ENCODE measurements around the gene SIGLEC12.

The SIGLEC12 gene

GRCh38 chr19:51529301-51529700 lies 27.7 kb upstream of the SIGLEC12 start:
- Histone ChIP-seq H4K8ac (ENCODE audit: low read depth, low read length) (no peak overlapping the region), H3K18ac (ENCODE audit: low read length) (no peak overlapping the region), H3K23ac (ENCODE audit: low read depth, low read length, poor library complexity) (no peak overlapping the region), H3K79me1 (ENCODE audit: low read depth, low read length) (no peaks in the 10 kb centered on the region), H2AFZ (ENCODE audit: low read length) (no peak overlapping the region), H2BK15ac (ENCODE audit: low read length) (no peak overlapping the region), H3K4me3 (ENCODE audit: low read length in 2 of 2) (no peak overlapping the region), H3K4me2 (ENCODE audit: insufficient read depth, low read length, poor library complexity, severe bottlenecking) (no peak overlapping the region), H3K14ac (ENCODE audit: low read length) (no peak overlapping the region), H3K4ac (ENCODE audit: low read length) (no peak overlapping the region), H3K36me3 (replicated peaks in 1 of 2; ENCODE audit: control insufficient read depth in 2 of 2, insufficient read depth in 2 of 2, low read length in 2 of 2) (no peaks in the 10 kb centered on the region), H2BK5ac (ENCODE audit: low read length) (no peak overlapping the region), H3K9me3 (replicated peaks in 1 of 2; ENCODE audit: control insufficient read depth in 2 of 2, insufficient read depth in 1 of 2, low read depth in 1 of 2, low read length in 2 of 2) (peaks cover 0 to 17% of the 10 kb centered on the region in 2 donors), H3K27me3 (ENCODE audit: control insufficient read depth in 3 of 3, insufficient read depth in 3 of 3, low read depth in 1 of 3, low read length in 3 of 3) (peaks cover 0 to 35% (median 0%) of the 10 kb centered on the region in 3 experiments), H3K9ac (ENCODE audit: low read depth, low read length, poor library complexity) (no peak overlapping the region), H2BK120ac (ENCODE audit: low read depth, low read length) (no peak overlapping the region), H2BK12ac (ENCODE audit: low read length) (no peak overlapping the region), H3K4me1 (ENCODE audit: control insufficient read depth in 2 of 2, insufficient read depth in 1 of 2, low read depth in 1 of 2, low read length in 2 of 2) (no peaks in the 10 kb centered on the region), H4K91ac (ENCODE audit: low read depth, low read length, poor library complexity) (no peak overlapping the region), H3K27ac (replicated peaks; ENCODE audit: low read length) (no peak overlapping the region), H2AK5ac (ENCODE audit: low read depth, low read length) (no peak overlapping the region)
- DNase-seq (ENCODE audit: low spot score), result no peak
- no CpG with 5 or more reads among the region's 2 CpGs for WGBS, 2 donors (ENCODE audit: extremely low coverage in 2 of 2, insufficient read length in 2 of 2, insufficient replicate concordance in 1 of 2)

DNA sequence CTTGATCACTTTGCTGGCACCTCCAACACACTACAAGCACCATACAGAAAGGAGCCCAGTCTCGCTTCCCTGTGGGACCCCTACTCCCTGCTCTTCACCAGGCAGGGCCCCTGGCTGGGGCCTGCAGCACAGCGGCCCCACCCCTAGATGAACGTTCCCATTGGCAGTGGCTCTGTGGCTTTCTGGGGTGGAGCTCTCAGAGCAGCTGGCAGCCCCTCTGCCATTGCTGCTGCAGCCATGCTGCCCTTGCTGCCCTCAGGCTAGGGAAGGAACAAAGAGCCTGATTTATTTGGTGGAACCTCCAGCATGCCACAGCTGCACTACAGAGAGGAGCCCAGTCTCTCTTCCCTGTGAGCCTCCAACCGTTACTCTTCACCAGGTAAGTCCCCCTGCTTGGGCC lies 24.1 kb upstream of the SIGLEC12 start:
- H4K91ac ChIP-seq (ENCODE audit: low read depth, low read length, poor library complexity), result no peak overlapping the region
- no peak overlapping the region for H2AK5ac ChIP-seq (ENCODE audit: low read depth, low read length)
- no peaks in the 10 kb centered on the region for H3K79me1 ChIP-seq (ENCODE audit: low read depth, low read length)
- no peak overlapping the region for H2BK12ac ChIP-seq (ENCODE audit: low read length)
- no peak for DNase-seq (ENCODE audit: low spot score)
- WGBS, 2 donors (ENCODE audit: extremely low coverage in 2 of 2, insufficient read length in 2 of 2, insufficient replicate concordance in 1 of 2), result no CpG with 5 or more reads among the region's 4 CpGs
- H3K27ac ChIP-seq (replicated peaks; ENCODE audit: low read length), result no peak overlapping the region
- no peak overlapping the region for H3K23ac ChIP-seq (ENCODE audit: low read depth, low read length, poor library complexity)
- H3K18ac ChIP-seq (ENCODE audit: low read length), result no peak overlapping the region
- peaks cover 0 to 14% (median 0%) of the 10 kb centered on the region in 3 experiments for H3K27me3 ChIP-seq (ENCODE audit: control insufficient read depth in 3 of 3, insufficient read depth in 3 of 3, low read depth in 1 of 3, low read length in 3 of 3)
- peaks cover 0 to 22% of the 10 kb centered on the region in 2 donors for H3K9me3 ChIP-seq (replicated peaks in 1 of 2; ENCODE audit: control insufficient read depth in 2 of 2, insufficient read depth in 1 of 2, low read depth in 1 of 2, low read length in 2 of 2)
- no peak overlapping the region for H3K4ac ChIP-seq (ENCODE audit: low read length)
- H2BK15ac ChIP-seq (ENCODE audit: low read length), result no peak overlapping the region
- H2BK5ac ChIP-seq (ENCODE audit: low read length), result no peak overlapping the region
- H3K4me3 ChIP-seq (ENCODE audit: low read length in 2 of 2), result peak overlapping the region in 1 of 2 donors; percentile 36
- H3K14ac ChIP-seq (ENCODE audit: low read length), result no peak overlapping the region
- H3K4me2 ChIP-seq (ENCODE audit: insufficient read depth, low read length, poor library complexity, severe bottlenecking), result no peak overlapping the region
- H4K8ac ChIP-seq (ENCODE audit: low read depth, low read length), result no peak overlapping the region
- H2AFZ ChIP-seq (ENCODE audit: low read length), result no peak overlapping the region
- H3K9ac ChIP-seq (ENCODE audit: low read depth, low read length, poor library complexity), result no peak overlapping the region
- H3K36me3 ChIP-seq (replicated peaks in 1 of 2; ENCODE audit: control insufficient read depth in 2 of 2, insufficient read depth in 2 of 2, low read length in 2 of 2), result no peaks in the 10 kb centered on the region
- no peaks in the 10 kb centered on the region for H3K4me1 ChIP-seq (ENCODE audit: control insufficient read depth in 2 of 2, insufficient read depth in 1 of 2, low read depth in 1 of 2, low read length in 2 of 2)
- H2BK120ac ChIP-seq (ENCODE audit: low read depth, low read length), result no peak overlapping the region

DNA sequence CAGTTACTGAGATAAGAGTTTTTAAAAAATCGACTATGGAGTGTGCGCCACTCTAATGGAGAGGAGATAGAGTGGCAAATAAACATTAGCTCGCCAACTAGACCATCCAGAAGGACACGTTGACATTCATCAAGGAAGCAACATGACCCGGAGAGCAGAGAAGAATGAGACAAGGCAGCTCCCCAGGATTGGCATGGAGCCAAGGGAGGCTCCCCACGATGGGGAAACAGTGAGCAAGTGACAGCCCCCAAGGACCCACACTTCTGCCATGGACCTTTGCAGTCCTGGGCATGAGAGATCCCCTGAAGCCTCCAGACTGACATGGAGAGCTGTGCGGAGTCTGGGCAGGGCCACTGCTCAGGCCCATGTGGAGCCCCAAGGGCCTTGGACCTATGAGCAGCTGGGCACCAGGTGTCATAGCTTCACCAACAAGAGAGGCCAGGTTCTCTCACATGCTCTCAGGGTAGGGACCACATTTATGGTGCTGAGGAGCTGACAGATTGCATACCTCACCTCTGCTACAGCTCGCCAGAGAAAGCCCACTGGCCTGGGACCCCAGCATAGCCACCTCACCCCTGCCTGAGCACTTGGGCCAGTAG lies 23.2 kb upstream of the SIGLEC12 start:
- H2BK15ac ChIP-seq (ENCODE audit: low read length), result no peak overlapping the region
- no peaks in the 10 kb centered on the region for H3K79me1 ChIP-seq (ENCODE audit: low read depth, low read length)
- H4K8ac ChIP-seq (ENCODE audit: low read depth, low read length), result no peak overlapping the region
- H3K27ac ChIP-seq (replicated peaks; ENCODE audit: low read length), result no peak overlapping the region
- no peak overlapping the region for H3K4me3 ChIP-seq (ENCODE audit: low read length in 2 of 2)
- peaks cover 0 to 16% of the 10 kb centered on the region in 2 donors for H3K9me3 ChIP-seq (replicated peaks in 1 of 2; ENCODE audit: control insufficient read depth in 2 of 2, insufficient read depth in 1 of 2, low read depth in 1 of 2, low read length in 2 of 2)
- DNase-seq (ENCODE audit: low spot score), result no peak
- H3K4ac ChIP-seq (ENCODE audit: low read length), result no peak overlapping the region
- no peak overlapping the region for H3K14ac ChIP-seq (ENCODE audit: low read length)
- H2BK120ac ChIP-seq (ENCODE audit: low read depth, low read length), result no peak overlapping the region
- H3K4me1 ChIP-seq (ENCODE audit: control insufficient read depth in 2 of 2, insufficient read depth in 1 of 2, low read depth in 1 of 2, low read length in 2 of 2), result no peaks in the 10 kb centered on the region
- peaks cover 0 to 13% (median 0%) of the 10 kb centered on the region in 3 experiments for H3K27me3 ChIP-seq (ENCODE audit: control insufficient read depth in 3 of 3, insufficient read depth in 3 of 3, low read depth in 1 of 3, low read length in 3 of 3)
- H3K23ac ChIP-seq (ENCODE audit: low read depth, low read length, poor library complexity), result no peak overlapping the region
- H3K36me3 ChIP-seq (replicated peaks in 1 of 2; ENCODE audit: control insufficient read depth in 2 of 2, insufficient read depth in 2 of 2, low read length in 2 of 2), result no peaks in the 10 kb centered on the region
- no peak overlapping the region for H2AK5ac ChIP-seq (ENCODE audit: low read depth, low read length)
- no peak overlapping the region for H3K4me2 ChIP-seq (ENCODE audit: insufficient read depth, low read length, poor library complexity, severe bottlenecking)
- H2AFZ ChIP-seq (ENCODE audit: low read length), result no peak overlapping the region
- no peak overlapping the region for H3K9ac ChIP-seq (ENCODE audit: low read depth, low read length, poor library complexity)
- H4K91ac ChIP-seq (ENCODE audit: low read depth, low read length, poor library complexity), result no peak overlapping the region
- H2BK12ac ChIP-seq (ENCODE audit: low read length), result no peak overlapping the region
- no peak overlapping the region for H3K18ac ChIP-seq (ENCODE audit: low read length)
- WGBS, 2 donors (ENCODE audit: extremely low coverage in 2 of 2, insufficient read length in 2 of 2, insufficient replicate concordance in 1 of 2), result no CpG with 5 or more reads among the region's 8 CpGs
- no peak overlapping the region for H2BK5ac ChIP-seq (ENCODE audit: low read length)

DNA sequence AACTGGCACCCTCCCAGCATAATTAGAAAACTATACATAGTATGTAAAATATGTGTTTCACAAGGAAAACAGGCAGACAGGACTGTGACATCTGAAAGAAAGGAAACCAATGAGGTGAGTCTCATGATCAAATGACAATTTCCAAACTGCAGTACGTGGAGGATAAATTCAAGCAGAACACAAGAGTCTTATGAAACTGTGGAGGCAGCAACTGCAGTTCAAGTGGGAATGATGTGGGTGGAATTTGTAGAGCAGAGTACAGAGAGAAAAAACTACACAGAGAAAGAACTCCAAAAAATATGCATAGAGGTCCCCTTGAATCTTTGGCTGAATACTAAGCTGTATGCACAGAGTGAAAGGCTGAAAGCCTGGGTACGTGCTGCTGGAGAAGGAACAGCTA lies 20.2 kb upstream of the SIGLEC12 start:
- no peak overlapping the region for H3K4me2 ChIP-seq (ENCODE audit: insufficient read depth, low read length, poor library complexity, severe bottlenecking)
- no peak overlapping the region for H2BK12ac ChIP-seq (ENCODE audit: low read length)
- DNase-seq (ENCODE audit: low spot score), result no peak
- peaks cover 0 to 4% (median 0%) of the 10 kb centered on the region in 3 experiments for H3K27me3 ChIP-seq (ENCODE audit: control insufficient read depth in 3 of 3, insufficient read depth in 3 of 3, low read depth in 1 of 3, low read length in 3 of 3)
- no peak overlapping the region for H4K8ac ChIP-seq (ENCODE audit: low read depth, low read length)
- H2BK120ac ChIP-seq (ENCODE audit: low read depth, low read length), result no peak overlapping the region
- H3K9ac ChIP-seq (ENCODE audit: low read depth, low read length, poor library complexity), result no peak overlapping the region
- H3K14ac ChIP-seq (ENCODE audit: low read length), result no peak overlapping the region
- no peak overlapping the region for H3K18ac ChIP-seq (ENCODE audit: low read length)
- H3K79me1 ChIP-seq (ENCODE audit: low read depth, low read length), result no peaks in the 10 kb centered on the region
- no peak overlapping the region for H2BK15ac ChIP-seq (ENCODE audit: low read length)
- no peaks in the 10 kb centered on the region for H3K36me3 ChIP-seq (replicated peaks in 1 of 2; ENCODE audit: control insufficient read depth in 2 of 2, insufficient read depth in 2 of 2, low read length in 2 of 2)
- no peak overlapping the region for H3K4me3 ChIP-seq (ENCODE audit: low read length in 2 of 2)
- no peak overlapping the region for H2BK5ac ChIP-seq (ENCODE audit: low read length)
- no peak overlapping the region for H3K23ac ChIP-seq (ENCODE audit: low read depth, low read length, poor library complexity)
- H3K9me3 ChIP-seq (replicated peaks in 1 of 2; ENCODE audit: control insufficient read depth in 2 of 2, insufficient read depth in 1 of 2, low read depth in 1 of 2, low read length in 2 of 2), result peaks cover 0 to 14% of the 10 kb centered on the region in 2 donors
- H3K4ac ChIP-seq (ENCODE audit: low read length), result no peak overlapping the region
- no peaks in the 10 kb centered on the region for H3K4me1 ChIP-seq (ENCODE audit: control insufficient read depth in 2 of 2, insufficient read depth in 1 of 2, low read depth in 1 of 2, low read length in 2 of 2)
- H3K27ac ChIP-seq (replicated peaks; ENCODE audit: low read length), result no peak overlapping the region
- no peak overlapping the region for H2AK5ac ChIP-seq (ENCODE audit: low read depth, low read length)
- H4K91ac ChIP-seq (ENCODE audit: low read depth, low read length, poor library complexity), result no peak overlapping the region
- WGBS, 2 donors (ENCODE audit: extremely low coverage in 2 of 2, insufficient read length in 2 of 2, insufficient replicate concordance in 1 of 2), result no CpG with 5 or more reads among the region's 2 CpGs
- no peak overlapping the region for H2AFZ ChIP-seq (ENCODE audit: low read length)
